Activated CD8-positive, alpha-beta memory T cell treated with anti-CD3 and anti-CD28 coated beads for 1 hour (primary cell): ENCODE data around the gene PRKACA.
A peak's percentile ranks its signal among the peaks of the same experiment; 100 is the strongest.

Source experiments
- DNase-seq, 2 donors: peaks; one replicate each; pipeline ENCODE4 v3.0.0-alpha.2; 2020; ENCODE audit warnings: low read depth in 1 of 2; ENCODE audit errors: extremely low read depth in 1 of 2

PRKACA gene

GRCh38 chr19:14073261-14073924 lies 44.2 kb downstream of the PRKACA start:
- peak in 1 of 2 donors; percentile 66 for DNase-seq

DNA sequence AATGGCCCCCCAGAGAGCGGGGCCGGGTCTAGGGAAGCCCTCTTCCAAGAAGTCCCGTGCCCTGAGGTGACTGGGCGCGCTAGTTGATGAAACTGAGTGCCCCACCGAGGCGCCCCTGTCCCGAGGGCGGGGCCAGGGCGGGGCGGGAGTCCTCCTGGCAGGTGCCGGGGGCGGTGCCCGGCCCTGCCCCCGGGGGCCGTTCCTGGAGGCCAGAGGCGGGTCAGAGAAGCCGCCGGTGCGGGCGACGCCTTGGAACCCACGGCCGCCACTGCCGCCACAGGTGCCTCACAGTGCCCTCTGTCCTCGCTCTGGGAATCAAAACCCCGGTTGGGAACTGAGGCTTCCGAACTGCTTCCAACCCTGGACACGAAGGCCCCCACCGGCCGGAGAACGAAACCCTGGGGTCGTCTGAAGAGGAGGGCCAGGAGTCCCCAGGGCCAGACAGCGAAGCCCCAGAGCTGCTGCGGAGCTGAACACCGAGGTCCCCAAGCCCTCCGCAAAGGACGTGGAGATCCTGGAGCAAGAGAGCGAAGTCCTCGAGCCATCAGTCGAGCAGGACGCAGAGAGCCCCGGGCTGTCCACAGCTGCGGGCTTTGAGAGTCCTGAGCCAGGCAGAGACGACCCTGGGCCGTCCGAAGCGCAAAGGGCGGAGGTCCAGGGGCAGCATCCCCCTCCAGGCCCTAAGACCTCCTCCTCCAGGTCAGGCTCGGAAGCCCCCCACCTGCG lies 44.9 kb downstream of the PRKACA start, which contains the start of gene MISP3:
TSS of gene MISP3 (plus strand) at position 252 of the 726 bp plus-strand sequence. CDS start 524 bp downstream, outside the sequence.
- no peak for DNase-seq

DNA sequence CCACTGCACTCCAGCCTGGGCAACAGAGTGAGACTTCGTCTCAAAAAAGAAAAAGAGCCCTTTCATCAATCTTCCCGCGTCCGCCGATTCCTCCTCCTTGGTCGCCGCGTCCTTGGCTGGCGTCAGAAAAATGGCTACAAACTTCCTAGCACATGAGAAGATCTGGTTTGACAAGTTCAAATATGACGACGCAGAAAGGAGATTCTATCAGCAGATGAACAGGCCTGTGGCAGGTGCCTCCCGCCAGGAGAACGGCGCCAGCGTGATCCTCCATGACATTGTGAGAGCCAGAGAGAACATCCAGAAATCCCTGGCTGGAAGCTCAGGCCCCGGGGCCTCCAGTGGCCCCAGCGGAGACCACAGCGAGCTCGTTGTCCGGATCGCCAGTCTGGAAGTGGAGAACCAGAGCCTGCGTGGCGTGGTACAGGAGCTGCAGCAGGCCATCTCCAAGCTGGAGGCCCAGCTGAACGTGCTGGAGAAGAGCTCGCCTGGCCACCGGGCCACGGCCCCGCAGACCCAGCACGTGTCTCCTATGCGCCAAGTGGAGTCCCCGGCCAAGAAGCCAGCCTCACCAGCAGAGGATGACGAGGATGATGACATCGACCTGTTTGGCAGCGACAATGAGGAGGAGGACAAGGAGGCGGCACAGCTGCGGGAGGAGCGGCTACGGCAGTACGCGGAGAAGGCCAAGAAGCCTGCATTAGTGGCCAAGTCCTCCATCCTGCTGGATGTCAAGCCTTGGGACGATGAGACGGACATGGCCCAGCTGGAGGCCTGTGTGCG lies 47.1 kb downstream of the PRKACA start:
- no peak for DNase-seq

- no peak for DNase-seq
Measured at GRCh38 chr19:14066134-14066533, 51.4 kb downstream of the PRKACA start.

- DNase-seq = no peak
Measured at GRCh38 chr19:14063105-14063504, 54.5 kb downstream of the PRKACA start.

DNA sequence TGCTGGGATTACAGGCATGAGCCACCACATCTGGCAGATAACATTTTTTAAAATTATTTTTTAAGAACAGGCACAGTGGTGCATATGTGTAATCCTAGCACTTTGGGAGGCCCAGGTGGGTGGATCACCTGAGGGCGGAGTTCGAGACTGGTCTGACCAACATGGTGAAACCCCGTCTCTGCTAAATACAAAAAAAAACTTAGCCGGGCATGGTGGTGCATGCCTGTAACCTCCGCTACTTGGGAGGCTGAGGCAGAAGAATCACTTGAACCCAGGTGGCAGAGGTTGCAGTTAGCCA lies 55.1 kb downstream of the PRKACA start:
- no peak for DNase-seq

DNA sequence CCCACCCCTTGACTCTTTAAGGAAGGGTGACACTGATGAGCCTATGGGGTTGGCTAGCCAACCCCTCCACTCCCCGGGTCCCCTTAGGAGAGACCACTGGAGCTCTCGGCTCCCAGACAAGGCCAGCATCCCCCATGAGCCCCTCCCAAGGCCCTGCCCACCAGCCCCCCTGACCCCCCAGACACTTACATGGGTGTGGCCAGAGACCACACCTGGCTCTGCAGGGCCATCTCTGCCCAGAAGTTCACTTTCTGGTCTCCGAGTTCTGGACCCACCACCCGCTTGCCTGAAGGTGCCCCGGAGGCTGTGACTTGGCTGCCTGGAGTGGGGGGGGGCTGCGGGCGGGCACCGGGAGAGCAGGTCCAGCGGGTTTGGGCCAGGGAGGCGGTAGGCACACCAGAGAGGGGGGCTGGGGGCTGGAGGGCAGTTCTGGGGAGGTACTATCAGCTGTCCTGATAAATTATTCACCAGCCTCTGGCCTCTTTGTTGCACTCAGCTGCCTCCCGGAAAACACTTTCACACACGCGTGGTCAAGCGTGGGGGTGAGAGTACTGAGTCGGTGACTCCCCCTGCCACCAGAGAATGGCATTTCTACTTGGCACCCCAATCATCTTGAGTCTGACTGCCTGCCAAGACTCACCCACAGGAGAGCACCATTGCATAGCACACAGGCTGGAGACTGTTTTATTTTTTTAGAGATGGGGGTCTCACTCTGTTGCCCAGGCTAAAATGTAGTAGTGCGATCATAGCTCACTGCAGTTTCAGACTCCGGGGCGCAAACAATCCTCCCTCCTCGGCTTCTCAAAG lies 55.6 kb downstream of the PRKACA start, which contains the start of gene PALM3:
TSS of gene PALM3 (minus strand) at position 326 of the 807 bp plus-strand sequence. CDS start at position 230, 96 bp downstream.
- DNase-seq = no peak

DNA sequence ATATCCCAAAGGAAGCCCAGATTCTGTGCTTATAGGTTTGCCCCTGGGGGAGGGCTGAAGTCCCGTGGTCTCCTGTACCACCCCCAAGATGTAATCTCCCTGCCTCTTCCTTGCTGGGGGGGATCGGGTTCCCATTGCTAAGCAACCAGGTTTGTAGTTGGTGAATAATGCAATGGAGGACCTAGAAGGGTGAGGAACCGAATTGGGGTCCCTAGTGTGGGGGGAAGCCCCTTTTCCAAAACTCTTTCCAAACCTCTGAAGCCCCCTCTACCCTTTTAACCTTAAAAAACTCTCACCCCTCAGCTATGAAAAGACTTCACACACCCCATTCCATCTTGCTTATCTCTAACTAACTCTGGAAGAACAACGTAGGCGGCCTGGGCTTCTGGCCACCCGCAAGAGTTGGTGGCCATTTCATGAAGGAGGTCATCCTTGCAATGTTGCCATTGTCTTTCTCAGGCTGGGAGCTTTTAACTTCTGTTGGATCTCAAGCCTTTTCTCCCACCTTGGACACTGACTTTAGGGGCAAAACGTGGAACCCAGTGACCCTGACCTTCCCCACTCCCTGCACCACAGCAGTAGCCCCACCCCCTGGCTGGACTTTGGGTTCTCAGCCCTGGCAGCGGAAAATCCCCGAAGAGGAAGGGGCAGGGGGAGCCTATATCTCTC lies 56.3 kb downstream of the PRKACA start:
- DNase-seq = no peak

- DNase-seq = no peak
Measured at GRCh38 chr19:14059652-14060155, 57.9 kb downstream of the PRKACA start.

GRCh38 chr19:14059093-14059480 lies 58.5 kb downstream of the PRKACA start:
- no peak for DNase-seq

DNA sequence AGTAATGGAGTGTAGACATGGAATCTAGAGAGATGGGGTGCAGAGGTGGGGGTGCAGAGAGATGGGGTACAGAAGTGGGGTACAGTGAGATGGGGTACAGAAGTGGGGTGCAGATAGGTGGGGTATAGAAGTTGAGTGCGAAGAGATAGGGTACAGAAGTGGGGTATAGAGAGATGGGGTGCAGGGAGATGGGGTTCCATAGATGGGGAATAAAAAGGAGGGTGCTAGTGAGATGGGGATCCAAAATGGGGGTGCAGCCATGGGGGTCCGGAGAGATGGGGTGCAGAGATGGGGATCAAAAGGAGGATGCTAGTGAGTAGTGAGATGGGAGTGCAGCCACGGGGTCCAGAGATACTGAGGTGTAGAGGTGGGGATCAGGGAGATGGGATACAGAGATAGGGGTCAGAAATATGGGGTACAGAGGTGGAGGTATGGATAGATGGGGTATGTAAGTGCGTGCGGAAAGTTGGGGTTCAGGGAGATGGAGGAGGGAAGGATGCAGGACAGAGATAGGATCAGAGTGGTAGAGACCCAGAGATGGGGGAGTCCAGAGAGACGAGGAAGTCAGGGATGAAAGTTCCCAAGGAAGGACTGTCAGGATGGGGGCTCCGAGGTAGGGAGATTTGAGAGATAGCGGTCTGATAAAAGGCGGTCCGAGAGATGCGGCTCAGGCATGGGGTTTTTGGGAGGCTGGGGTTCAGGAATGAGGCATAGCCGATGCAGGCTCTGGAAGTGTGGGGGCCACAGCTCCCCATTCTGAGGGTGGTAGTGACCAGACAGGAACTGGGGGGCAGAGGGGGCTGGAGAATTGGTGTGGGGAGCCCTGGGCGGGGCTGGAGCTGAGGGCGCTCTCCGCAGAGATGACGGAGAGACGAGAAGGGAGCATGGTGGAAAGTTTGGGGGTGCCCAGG lies 59.1 kb downstream of the PRKACA start:
- no peak for DNase-seq

DNA sequence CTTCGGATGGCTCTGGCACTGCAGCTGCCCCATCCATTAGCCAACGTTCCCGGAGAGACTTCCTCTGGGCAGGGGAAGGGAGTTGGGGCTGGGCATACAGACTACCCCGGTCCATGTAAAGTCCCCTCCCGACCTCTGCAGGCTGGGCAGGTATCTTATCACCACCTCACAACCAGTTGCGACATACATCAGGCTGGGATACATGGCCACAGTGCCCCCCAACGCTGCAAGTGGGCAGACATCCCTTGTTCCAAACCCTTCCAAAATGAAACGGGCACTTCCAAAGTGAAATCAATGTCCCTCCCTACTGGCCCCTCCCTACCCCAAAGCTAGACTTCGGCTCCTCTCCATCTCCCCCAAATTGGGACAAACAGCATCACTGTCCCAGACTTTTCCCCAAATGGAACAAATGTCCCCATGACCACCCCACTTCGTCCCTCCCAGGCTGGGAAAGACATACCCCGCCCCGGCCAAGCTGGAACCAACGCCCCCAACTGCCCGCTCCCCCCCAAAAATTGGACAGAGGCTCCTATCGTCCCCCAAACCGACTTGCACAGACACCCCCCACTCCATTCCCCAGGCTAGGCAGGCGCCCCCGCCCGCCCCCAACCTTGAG lies 60.7 kb downstream of the PRKACA start:
- no peak for DNase-seq

- DNase-seq = no peak
Measured at GRCh38 chr19:14056069-14056666, 61.4 kb downstream of the PRKACA start.

GRCh38 chr19:14055396-14055795 lies 62.2 kb downstream of the PRKACA start:
- DNase-seq = no peak

DNA sequence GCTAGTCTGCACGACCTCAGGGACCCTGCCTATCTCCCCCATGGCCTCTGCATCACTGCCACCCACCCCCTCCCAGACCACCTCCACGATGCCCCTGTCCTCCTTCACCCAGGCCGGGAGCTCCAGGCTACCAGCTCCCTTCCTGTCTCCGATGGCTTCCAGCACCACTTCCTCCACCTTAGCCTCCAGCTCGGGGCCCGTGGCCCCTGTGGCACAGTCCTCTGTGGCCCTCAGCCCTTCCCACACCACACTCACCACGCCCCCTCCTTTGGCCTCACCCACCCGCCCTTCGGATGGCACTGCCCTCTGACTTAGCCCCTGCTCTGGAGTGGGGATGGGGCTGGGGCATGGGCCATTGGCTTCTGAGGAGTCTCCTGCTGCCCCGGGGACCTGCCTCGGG lies 62.8 kb downstream of the PRKACA start:
- DNase-seq = no peak

DNA sequence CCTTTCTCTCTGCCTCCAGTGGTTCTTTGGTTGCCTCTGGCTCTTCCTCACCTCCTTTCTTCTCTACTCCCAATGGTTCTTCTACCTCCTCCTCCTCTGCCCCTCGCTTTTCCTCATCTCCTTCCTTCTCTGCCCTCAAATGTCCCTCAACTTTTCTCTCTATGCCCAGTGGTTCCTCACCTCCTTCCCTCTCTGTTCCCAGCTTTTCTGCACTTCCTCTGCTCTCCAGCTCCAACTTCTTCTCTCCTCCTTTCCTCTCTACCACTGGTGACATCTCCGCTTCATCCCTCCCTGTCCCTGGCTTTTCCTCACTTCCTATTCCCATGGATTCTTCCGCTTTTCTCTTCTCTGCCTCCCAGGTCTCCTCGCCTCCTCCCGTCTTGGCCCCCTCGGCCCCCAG lies 63.5 kb downstream of the PRKACA start:
- DNase-seq = no peak

DNA sequence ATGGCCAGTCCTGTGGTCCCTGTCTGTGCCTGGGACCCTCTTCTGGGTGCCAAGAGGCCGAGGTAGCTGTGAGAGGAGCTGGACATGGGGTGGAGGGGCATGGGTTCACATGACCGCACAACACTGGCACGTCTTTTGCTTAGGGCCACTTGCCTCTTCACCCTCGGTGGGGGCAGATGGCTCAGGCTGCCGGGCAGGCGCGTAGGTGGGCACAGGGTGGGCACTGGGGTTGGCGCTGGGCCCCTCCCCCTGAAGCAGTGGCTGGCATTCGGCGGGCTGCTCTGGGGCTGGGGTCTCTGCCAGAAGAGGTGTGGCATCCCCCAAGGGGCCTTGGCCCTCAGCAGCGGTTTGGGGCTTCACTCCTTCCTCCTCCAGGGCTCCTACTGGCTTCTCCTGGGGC lies 64.1 kb downstream of the PRKACA start:
- no peak for DNase-seq

- DNase-seq = no peak
Measured at GRCh38 chr19:14053032-14053431, 64.5 kb downstream of the PRKACA start.
